Cardiac fibroblast (primary cell): ENCODE measurements around the gene KRTAP1-5.

Experiments
- DNase-seq, 2 donors: peaks; one replicate each; pipeline versions ENCODE4 v3.0.0 to v3.0.0-alpha.2; 2010; ENCODE audit warnings: low read depth in 2 of 2
- H3K4me3 ChIP-seq, 2 donors: replicated peaks in 1 of 2; 1 replicate in 1 of 2; 2 replicates in 1 of 2; pipeline ENCODE4 v1.5.1; 2011; ENCODE audit warnings: low read depth in 2 of 2, low read length in 2 of 2, mild to moderate bottlenecking in 2 of 2, moderate library complexity in 1 of 2
- TF ChIP-seq, protein P1 (sequence below): IDR thresholded peaks from one replicate; pipeline ENCODE4 v1.5.1; 2011; ENCODE audit warnings: low read depth, mild to moderate bottlenecking, low read length, inconsistent platforms

Gene KRTAP1-5, protein sequence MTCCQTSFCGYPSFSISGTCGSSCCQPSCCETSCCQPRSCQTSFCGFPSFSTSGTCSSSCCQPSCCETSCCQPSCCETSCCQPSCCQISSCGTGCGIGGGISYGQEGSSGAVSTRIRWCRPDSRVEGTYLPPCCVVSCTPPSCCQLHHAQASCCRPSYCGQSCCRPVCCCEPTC

DNA sequence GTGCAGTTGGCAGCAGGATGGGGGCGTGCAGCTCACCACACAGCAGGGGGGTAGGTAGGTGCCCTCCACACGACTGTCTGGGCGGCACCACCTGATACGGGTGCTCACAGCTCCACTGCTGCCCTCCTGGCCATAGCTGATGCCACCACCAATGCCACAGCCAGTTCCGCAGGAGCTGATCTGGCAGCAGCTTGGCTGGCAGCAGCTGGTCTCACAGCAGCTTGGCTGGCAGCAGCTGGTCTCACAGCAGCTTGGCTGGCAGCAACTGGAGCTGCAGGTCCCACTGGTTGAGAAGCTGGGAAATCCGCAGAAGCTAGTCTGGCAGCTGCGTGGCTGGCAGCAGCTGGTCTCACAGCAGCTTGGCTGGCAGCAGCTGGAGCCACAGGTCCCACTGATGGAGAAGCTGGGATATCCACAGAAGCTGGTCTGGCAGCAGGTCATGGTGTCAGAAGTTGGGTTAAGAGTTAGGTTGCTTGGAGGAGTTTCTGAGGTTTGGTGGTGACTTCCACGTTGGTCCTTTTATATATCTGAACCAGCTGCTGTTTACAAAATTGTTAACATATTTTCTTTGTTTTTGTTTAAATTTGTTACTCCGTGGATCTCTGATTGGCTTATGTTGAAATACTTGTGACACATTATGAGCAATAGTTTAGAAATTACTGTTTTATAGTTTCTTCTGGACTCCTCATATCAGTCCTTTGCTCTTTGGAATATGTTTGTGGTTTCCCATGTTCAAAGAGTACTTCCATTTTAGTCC, at the start of gene KRTAP1-5:
Gene KRTAP1-5 (minus strand): TSS at position 494 of the 757 bp plus-strand sequence. CDS start 53 bp downstream, at position 441.
- DNase-seq, result peak; percentile 3 to 78
- TF ChIP-seq, protein P1, sequence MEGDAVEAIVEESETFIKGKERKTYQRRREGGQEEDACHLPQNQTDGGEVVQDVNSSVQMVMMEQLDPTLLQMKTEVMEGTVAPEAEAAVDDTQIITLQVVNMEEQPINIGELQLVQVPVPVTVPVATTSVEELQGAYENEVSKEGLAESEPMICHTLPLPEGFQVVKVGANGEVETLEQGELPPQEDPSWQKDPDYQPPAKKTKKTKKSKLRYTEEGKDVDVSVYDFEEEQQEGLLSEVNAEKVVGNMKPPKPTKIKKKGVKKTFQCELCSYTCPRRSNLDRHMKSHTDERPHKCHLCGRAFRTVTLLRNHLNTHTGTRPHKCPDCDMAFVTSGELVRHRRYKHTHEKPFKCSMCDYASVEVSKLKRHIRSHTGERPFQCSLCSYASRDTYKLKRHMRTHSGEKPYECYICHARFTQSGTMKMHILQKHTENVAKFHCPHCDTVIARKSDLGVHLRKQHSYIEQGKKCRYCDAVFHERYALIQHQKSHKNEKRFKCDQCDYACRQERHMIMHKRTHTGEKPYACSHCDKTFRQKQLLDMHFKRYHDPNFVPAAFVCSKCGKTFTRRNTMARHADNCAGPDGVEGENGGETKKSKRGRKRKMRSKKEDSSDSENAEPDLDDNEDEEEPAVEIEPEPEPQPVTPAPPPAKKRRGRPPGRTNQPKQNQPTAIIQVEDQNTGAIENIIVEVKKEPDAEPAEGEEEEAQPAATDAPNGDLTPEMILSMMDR, result no peak
- H3K4me3 ChIP-seq, result no peak within 1 kb of the TSS

DNA sequence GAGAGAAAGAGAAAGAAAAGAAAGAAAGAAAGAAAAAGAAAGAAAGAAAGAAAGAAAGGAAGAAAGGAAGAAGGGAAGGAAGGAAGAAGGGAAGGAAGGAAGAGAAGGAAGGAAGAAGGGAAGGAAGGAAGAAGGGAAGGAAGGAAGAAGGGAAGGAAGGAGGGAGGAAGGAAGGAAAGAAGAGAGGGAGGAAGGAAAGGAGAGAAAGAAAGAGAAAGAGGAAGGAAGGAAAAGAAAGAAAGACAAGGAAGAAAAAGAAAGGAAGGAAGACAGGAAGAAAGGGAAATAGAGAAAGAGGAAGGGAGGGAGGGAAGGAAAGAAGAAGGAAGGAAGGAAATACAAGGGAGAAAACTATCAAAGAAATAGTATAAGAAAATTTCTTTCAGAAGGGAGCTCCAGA, 49.8 kb upstream of the KRTAP1-5 start:
- TF ChIP-seq, protein P1, result no peak
- no peak for DNase-seq
- H3K4me3 ChIP-seq, result no peak overlapping the region

DNA sequence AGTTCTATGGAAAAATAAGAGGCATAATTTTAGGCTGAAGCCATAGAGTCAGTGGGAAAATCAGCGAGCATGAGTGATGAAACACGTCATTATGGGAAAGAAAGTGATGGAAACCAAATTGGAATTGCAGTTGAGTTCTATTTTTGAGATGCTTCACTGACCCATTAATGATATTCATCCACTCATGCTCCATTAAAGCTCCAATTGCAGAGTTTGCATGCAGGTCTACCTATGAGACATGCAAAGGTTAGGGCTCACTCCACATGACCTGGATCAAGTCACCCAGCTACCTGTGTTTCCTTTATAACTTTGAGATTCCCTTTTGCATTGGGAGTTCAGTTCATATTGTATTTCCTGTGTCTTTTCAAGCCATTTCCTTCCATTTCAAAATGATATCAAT, 46.7 kb upstream of the KRTAP1-5 start:
- no peak for DNase-seq
- H3K4me3 ChIP-seq, result no peak overlapping the region
- TF ChIP-seq, protein P1, result no peak

DNA sequence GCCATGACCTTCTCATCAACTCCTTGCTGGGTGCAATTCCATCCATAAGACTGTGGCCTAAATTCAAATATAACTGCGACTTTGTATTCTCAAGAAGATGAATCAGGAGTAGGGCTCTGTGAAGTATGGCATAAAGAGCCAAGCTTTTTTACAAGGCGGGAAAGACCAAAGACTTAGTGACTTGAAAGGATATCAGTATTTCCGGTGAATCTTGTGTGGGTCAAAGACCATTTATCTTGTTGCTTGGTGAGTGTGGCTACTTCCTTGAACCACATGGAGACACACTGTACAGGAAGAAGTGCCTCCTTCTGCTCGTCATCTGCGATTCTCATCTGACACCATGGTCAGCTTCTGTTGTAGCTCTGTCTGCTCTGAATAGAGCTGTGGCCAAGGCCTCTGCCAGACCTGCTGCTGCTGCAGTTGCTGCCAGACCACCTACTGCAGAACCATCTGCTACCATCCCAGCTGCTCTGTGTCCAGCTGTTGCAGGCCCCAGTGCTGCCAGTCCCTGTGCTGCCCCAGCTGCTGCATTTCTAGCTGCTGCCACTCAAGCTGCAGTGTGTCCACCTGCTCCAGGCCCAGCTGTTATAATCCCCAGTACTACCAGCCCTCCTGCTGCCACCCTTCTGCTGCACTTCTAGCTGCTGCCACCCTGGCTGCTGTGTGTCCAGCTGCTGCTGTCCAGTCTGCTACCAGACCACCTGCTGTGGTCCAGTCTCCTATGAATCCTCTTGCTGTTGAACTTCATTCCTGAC, 44.8 kb upstream of the KRTAP1-5 start:
- TF ChIP-seq, protein P1, result no peak
- H3K4me3 ChIP-seq, result no peak overlapping the region
- DNase-seq, result no peak

DNA sequence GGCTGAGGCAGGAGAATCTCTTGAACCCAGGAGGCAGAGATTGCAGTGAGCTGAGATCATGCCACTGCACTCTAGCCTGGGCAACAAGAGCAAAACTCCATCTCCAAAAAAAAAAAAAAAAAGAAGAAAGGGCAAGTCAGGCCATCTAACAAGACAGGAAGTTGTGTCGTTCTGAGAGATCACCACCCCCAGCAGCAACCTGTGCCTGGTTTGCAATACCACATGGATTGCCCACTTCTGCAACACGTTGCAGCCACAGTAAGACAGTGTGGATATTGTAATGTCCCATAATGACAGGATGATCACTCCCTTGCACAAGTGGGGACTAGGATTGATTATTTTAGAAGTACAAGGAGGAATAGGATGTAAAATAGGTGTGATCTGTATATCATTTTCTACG, 42.0 kb upstream of the KRTAP1-5 start:
- no peak for DNase-seq
- TF ChIP-seq, protein P1, result no peak
- no peak overlapping the region for H3K4me3 ChIP-seq

DNA sequence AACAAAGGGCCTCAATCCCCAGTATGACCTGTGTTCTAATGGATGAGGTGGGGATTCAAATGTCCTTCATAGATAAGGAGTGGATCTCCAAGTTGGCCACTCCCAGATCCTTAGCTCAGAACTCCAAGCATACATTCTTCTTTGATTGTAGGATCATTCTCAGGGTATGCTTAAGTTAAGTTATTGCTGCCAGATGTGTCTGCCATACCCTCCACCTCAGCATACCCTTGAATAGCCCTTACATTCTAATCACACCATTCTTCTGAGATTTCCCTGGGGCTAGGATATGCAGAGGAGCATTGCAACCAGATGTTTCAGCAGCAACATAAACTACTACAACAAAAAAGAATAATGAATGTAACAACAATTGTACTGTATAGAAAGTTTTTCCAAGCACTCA, 40.3 kb upstream of the KRTAP1-5 start:
- TF ChIP-seq, protein P1, result no peak
- no peak overlapping the region for H3K4me3 ChIP-seq
- DNase-seq, result no peak
